Right cardiac atrium (tissue), 5 donors: ENCODE measurements around the gene GPC6. TPM values are rescaled to one million over a fixed set of nuclear protein-coding genes. Genes with fewer than 3 reads are reported as not detected.

Experiments used
- ATAC-seq, 2 donors: fragments of 200-7000 bp; cut with Tn5 transposase; one replicate each; pipeline versions ENCODE4 v1.8.0 to v1.9.1; 2020; ENCODE audit warnings: moderate library complexity in 2 of 2, mild to moderate bottlenecking in 1 of 2
- DNase-seq, 3 donors: peaks; one replicate each; pipeline ENCODE4 v3.0.0-alpha.2; 2020
- H3K27ac ChIP-seq: one replicate; pipeline ENCODE4 v1.5.1; 2013; ENCODE audit warnings: mild to moderate bottlenecking, low read length, control low read depth, moderate library complexity
- H3K27me3 ChIP-seq: one replicate; pipeline ENCODE4 v1.6.1; 2013; ENCODE audit not compliant: control insufficient read depth, insufficient read depth
- H3K4me1 ChIP-seq: one replicate; pipeline ENCODE4 v1.6.1; 2013; ENCODE audit warnings: low read length; ENCODE audit not compliant: control insufficient read depth, insufficient read depth
- H3K4me3 ChIP-seq: one replicate; pipeline ENCODE4 v1.5.1; 2013; ENCODE audit warnings: low read length, control low read depth
- H3K9me3 ChIP-seq: one replicate; pipeline ENCODE4 v1.6.1; 2013; ENCODE audit warnings: low read length; ENCODE audit not compliant: control insufficient read depth
- WGBS: extraction: QIAGEN DNeasy Blood & Tissue Kit; methylation state at CpG from one replicate; pipeline ENCODE4 v1.1.7; 2013; 5-methylcytosine and 5-hydroxymethylcytosine counted together
- intact Hi-C, 4 donors: fragments of 100-400 bp; cut with DNase I; formaldehyde crosslinking; loops; one replicate each; pipeline versions ENCODE4 v1.11.0 to v1.14.0; 2022 to 2023
- polyA plus RNA-seq: library from polyadenylated mRNA; stranded (reverse); fragments of 200-250 nt; gene quantifications from one replicate; pipeline ENCODE4 v1.2.3, GENCODE V29; 2013
- total RNA-seq, 4 donors: library from RNA; stranded (reverse); fragmentation: NEBNext Ultra II Directional; extraction: Animal tissue kit (Norgen Biotek cat#: 25700); gene quantifications; one replicate each; pipeline ENCODE4 v1.2.1, GENCODE V29; 2021
- donor health status: healthy with polysubstance abuse.
- donor health status: DM: no; HTN: yes; CAD: no.
- donor health status: DM: no; HTN: no; CAD: no.
- donor health status: DM: no; HTN: yes; CAD: no; lungs with severe emphysema.
- donor health status: DM: yes; HTN: yes; CAD: no.

Gene GPC6
- total and polyA plus RNA-seq, 5 donors = 1.5 to 11.0 (median 5.3) TPM

DNA sequence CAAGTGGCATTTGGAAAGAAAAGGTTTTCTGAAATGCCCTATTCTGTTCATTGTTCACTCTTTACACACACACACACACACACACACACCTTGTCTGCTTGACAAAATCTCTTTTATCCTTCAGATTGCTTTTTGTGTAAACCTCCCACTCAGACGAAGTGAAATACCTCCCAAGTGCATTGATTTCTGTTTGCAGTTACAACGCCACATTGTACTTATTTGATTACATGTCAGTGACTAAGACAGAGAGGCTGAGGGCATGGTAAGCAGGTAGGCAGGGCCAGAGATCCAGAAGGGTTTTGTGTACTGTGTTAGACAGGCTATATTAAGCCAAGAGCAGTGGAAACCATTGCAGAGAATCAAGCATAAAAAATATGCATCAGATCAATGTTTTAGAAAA lies 561.8 kb downstream of the GPC6 start:
- Histone ChIP-seq H3K9me3 (no peaks in the 10 kb centered on the region), H3K27me3 (no peaks in the 10 kb centered on the region), H3K4me1 (no peaks in the 10 kb centered on the region), H3K27ac (no peak overlapping the region), H3K4me3 (no peak overlapping the region)
- DNase-seq (no peak), ATAC-seq (no peak)
- WGBS = 79% methylated on average over 2 of the region's 2 CpGs
- intact Hi-C loops = no loop called here

DNA sequence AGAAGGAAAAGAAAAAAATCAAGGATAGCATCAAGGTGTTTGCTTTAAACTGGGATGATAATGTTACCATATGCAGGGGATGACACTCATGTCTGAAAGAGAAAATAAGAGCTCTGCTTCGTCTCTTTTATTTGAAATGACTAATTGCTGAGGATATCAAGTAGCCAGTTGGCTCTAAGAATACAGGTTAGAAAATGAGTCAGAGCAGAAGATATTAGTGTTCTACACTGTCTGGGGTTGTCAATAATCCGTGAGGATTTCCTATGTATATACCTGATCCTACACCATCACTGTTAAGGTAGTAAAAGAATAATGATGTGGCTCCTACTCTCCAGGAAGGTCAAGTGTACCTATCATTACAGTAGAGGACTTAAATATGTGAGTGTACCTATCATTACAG lies 562.5 kb downstream of the GPC6 start:
- no peaks in the 10 kb centered on the region for H3K4me1 ChIP-seq
- no peaks in the 10 kb centered on the region for H3K27me3 ChIP-seq
- WGBS = 79% methylated on average over 2 of the region's 2 CpGs
- ATAC-seq (no peak), DNase-seq (no peak)
- H3K27ac ChIP-seq = no peak overlapping the region
- intact Hi-C loops = no loop called here
- no peak overlapping the region for H3K4me3 ChIP-seq
- no peaks in the 10 kb centered on the region for H3K9me3 ChIP-seq

DNA sequence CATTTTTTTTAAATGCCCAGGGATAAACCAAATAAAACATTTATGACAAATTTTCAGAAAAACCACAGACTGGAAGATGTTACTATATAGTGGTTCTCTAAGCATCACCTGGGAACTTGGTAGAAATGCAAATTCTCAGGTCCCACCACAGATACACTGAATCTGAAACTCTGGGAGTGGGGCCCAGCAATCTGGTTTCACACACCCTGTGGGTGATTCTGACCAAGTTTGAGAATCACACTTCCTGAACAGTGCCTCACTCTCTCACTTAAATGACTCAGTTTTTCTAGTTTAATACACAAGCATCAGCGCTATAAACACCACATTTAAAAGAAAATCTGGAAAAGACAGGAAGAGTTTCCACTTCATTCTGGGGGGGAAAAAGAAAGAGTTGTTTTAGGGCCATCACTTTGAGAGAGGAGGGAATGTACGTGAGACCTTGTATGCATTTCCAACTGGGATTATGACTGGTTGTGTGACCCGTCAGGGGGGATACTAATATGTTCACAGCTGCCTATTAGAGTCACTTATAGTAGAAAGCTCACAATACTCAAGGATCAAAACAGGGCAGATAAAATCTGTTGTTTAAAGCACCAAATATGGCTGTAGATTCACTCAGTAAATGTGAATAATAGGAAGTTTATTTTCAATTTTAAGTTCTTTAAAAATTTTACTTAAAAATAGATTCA lies 567.7 kb downstream of the GPC6 start:
- DNase-seq = no peak
- no peak for ATAC-seq
- 73% methylated on average over 3 of the region's 3 CpGs for WGBS
- H3K4me1 ChIP-seq = no peaks in the 10 kb centered on the region
- H3K9me3 ChIP-seq = no peaks in the 10 kb centered on the region
- intact Hi-C loops = no loop called here
- no peak overlapping the region for H3K27ac ChIP-seq
- no peaks in the 10 kb centered on the region for H3K27me3 ChIP-seq
- H3K4me3 ChIP-seq = no peak overlapping the region

DNA sequence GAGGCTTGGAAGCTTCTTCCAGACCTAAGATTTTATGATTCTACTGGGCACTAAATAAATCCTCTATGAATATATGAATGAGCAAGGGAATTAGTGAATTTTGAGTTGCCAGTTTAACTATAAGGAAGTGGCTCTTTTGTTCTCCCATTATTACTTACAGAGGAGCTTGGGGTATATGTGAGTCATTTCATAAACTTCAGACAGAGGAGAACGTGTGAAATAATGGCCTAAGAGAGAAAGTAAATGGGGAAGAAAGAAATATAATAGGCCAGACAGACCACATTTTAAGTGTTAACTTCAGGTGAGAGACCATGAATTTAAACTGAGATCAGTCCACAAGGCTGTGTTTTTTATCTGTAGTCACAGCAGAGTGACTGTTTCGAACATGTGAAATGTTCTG lies 570.9 kb downstream of the GPC6 start:
- no peak overlapping the region for H3K27ac ChIP-seq
- 64% methylated on average over 2 of the region's 2 CpGs for WGBS
- no peak overlapping the region for H3K4me3 ChIP-seq
- intact Hi-C loops = no loop called here
- H3K9me3 ChIP-seq = no peaks in the 10 kb centered on the region
- H3K27me3 ChIP-seq = no peaks in the 10 kb centered on the region
- no peaks in the 10 kb centered on the region for H3K4me1 ChIP-seq
- DNase-seq (no peak), ATAC-seq (no peak)

DNA sequence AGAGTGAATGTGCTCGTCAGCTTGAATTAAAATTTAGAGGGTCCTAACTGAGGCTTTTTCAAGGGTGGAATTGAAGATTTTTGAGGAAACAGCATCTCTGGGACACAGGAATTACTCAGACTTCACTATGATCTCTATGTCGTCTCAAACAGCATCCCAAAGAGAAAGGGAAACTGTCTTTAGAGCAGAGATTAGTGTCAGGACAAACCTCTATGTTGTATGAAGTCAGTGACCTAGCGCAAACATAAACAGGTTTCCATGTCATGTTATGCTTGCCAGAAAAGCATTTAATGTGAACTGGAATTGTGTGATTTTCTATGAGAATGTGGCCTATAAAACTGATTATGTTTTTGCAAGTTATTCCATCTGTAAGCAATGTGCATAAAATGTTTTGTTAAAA lies 573.7 kb downstream of the GPC6 start:
- no peak overlapping the region for H3K27ac ChIP-seq
- H3K4me3 ChIP-seq = no peak overlapping the region
- no peak for ATAC-seq
- H3K27me3 ChIP-seq = no peaks in the 10 kb centered on the region
- no peaks in the 10 kb centered on the region for H3K4me1 ChIP-seq
- no peaks in the 10 kb centered on the region for H3K9me3 ChIP-seq
- intact Hi-C loops = no loop called here
- 79% methylated on average over 3 of the region's 3 CpGs for WGBS
- DNase-seq = no peak

DNA sequence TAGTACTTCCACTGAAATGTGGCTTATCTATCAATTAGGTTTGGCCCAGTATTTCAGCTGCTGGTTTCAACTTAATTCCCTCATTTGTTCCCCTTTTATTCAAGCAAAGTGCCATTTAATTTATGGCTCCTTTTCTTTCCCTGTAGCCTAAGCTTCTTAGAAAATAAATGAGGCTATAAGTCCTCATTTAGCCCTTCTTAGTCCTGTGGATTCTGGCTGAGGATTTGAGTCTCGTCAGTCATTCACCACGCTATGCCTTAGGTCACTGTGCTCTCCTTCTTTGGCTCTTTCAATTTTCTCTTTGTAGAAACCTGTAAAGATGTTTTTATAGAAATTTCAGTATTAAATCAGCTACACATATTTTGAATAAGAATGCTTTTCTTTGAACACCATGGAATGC lies 579.1 kb downstream of the GPC6 start:
- Histone ChIP-seq H3K4me1 (no peaks in the 10 kb centered on the region), H3K27me3 (no peaks in the 10 kb centered on the region), H3K4me3 (no peak overlapping the region), H3K27ac (no peak overlapping the region), H3K9me3 (no peaks in the 10 kb centered on the region)
- ATAC-seq = no peak
- intact Hi-C loops = no loop called here
- no peak for DNase-seq
- 78% methylated on average over 2 of the region's 2 CpGs for WGBS

DNA sequence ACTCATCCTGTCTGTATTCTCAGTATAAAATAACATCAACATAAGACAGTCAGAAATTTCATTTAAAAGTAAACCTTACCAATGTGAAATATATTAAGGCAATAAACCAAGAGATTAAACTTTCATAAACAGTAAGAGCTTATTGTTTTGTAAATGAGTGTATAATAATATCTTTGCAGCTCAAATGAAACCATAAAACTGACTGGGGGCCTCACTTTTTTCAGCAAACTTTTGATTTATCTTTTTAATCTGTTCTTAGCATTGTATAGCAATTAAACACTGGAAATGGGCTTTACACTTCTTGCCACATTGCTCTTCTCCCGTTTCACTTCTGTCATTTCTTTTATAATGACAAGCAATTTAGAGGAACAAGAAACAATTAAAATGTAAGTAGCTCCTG lies 580.3 kb downstream of the GPC6 start:
- H3K27me3 ChIP-seq = no peaks in the 10 kb centered on the region
- H3K4me3 ChIP-seq = no peak overlapping the region
- WGBS = 70% methylated on average over 1 of the region's 1 CpG
- DNase-seq (no peak), ATAC-seq (no peak)
- intact Hi-C loops = no loop called here
- no peaks in the 10 kb centered on the region for H3K4me1 ChIP-seq
- no peak overlapping the region for H3K27ac ChIP-seq
- H3K9me3 ChIP-seq = no peaks in the 10 kb centered on the region

DNA sequence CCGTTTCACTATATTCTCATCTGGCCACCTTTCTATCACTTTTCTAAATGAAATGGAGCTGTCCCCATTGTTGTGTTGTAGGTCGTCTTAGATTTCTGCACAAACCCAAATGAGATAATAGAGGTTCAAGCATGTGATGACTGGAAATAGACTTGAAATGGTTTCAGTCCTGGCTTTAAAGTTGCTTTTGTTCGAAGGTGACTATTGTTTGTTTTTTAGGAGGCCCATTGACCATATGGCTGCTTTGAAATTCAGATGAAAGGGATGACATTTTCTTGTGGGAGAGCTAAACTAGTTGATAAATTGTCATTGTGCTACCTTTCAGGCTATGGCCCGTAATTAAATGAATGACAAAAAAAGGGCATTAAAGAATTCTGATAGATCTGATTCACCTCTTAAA lies 583.7 kb downstream of the GPC6 start:
- no peak for ATAC-seq
- H3K27me3 ChIP-seq = no peaks in the 10 kb centered on the region
- H3K27ac ChIP-seq = no peak overlapping the region
- no peak for DNase-seq
- H3K9me3 ChIP-seq = no peaks in the 10 kb centered on the region
- H3K4me1 ChIP-seq = no peaks in the 10 kb centered on the region
- no peak overlapping the region for H3K4me3 ChIP-seq
- WGBS = 39% methylated on average over 4 of the region's 4 CpGs
- intact Hi-C loops = no loop called here

DNA sequence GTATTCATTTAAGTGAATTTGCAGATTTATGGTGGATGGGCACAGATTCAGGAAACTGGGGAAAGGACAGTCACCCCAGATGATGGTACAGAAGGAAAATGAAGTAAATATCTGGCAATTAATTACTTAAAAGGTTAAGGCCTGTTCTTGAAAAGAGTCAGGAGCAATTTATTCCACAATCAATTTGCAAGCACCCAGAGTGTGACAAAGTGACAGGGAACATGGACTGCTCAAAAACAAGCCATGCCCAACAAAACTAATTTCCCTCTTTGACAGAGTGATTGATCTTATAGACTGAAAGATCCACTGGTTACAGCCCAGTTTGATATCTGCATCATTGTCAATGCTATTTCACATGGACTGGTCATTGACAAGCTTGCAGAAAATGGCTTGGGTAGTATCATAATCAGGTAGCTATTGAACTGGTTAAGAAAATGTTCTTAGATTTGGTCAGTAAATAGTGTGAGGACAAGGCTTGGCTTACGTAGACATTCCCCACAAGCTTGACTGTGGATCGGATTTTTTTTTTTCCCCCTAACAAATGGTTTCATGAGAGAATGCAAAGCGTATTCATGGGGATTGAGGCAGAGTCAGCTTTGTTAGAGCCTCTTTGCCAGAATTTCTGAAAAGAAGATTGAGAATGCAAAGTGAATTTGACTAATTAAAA lies 584.6 kb downstream of the GPC6 start:
- WGBS = 63% methylated on average over 3 of the region's 3 CpGs
- intact Hi-C loops = no loop called here
- H3K27me3 ChIP-seq = no peaks in the 10 kb centered on the region

DNA sequence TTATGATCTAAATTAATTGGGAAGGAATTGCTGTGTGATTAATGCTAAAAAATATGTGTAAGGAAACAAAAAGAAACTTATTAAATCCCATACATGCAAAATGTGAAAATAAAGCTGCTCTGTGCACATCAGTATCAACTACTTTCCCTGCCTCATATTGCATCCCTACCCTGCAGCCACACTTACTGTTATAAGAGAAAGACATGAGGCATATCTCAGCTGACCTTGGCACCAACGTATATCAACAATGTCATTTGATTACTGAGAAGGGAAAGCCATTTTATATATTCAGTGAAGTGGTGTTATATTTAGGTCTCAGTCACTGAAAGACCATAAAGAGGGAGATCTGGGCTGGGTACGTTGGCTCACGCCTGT lies 585.1 kb downstream of the GPC6 start:
- H3K27me3 ChIP-seq = no peaks in the 10 kb centered on the region
- WGBS = 73% methylated on average over 3 of the region's 3 CpGs
- no peaks in the 10 kb centered on the region for H3K4me1 ChIP-seq
- intact Hi-C loops = no loop called here
- no peak overlapping the region for H3K27ac ChIP-seq
- DNase-seq (no peak), ATAC-seq (no peak)
- H3K9me3 ChIP-seq = no peaks in the 10 kb centered on the region
- H3K4me3 ChIP-seq = no peak overlapping the region

More for the DNA sequence above, 584.6 kb downstream of the GPC6 start:
- no peak for DNase-seq
- no peaks in the 10 kb centered on the region for H3K9me3 ChIP-seq
- no peaks in the 10 kb centered on the region for H3K4me1 ChIP-seq
- H3K27ac ChIP-seq = no peak overlapping the region
- no peak overlapping the region for H3K4me3 ChIP-seq
- no peak for ATAC-seq

DNA sequence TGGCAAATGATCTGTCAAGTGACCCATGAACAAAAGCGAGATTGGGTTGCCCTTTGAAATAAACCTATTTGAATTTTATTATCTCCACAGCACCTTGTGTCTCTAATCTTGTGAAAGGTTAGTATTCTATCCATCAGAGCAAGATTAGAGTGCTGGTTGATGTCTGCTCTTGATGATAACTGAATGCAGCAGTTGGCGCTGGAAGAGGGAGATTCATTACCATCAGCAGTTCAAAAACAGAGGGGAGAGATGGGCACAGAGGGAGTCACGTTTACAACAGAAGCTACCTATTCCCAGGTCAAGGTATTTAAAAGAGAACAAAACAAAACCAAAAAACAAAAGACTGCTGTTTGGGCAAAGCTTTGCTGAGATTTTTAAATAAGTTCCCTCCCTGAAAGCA lies 588.1 kb downstream of the GPC6 start:
- ATAC-seq = no peak
- Histone ChIP-seq H3K4me1 (no peaks in the 10 kb centered on the region), H3K4me3 (no peak overlapping the region), H3K27ac (no peak overlapping the region), H3K27me3 (no peaks in the 10 kb centered on the region), H3K9me3 (no peaks in the 10 kb centered on the region)
- intact Hi-C loops = no loop called here
- no peak for DNase-seq
- 71% methylated on average over 3 of the region's 3 CpGs for WGBS

DNA sequence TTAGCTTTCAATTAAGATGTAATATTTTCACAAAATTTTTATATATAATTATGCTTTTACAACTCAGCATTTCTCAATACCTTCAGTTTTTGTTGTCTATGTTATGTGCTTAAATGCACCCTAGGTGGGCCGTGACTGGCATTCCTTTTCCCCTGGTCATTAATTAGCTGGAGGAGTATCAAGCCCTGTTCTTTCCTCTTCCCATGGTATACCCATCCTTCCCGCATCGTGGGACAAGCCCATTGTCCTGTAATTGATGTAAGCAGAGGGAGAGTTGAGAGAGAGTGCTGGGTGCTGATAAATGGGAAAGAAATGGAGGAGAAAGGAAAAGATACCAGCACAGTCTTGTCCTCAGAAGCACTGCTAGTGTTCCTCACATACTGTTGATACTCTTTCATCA lies 591.7 kb downstream of the GPC6 start:
- intact Hi-C loops = no loop called here
- Histone ChIP-seq H3K4me1 (no peaks in the 10 kb centered on the region), H3K27me3 (no peaks in the 10 kb centered on the region), H3K9me3 (no peaks in the 10 kb centered on the region), H3K4me3 (no peak overlapping the region), H3K27ac (no peak overlapping the region)
- DNase-seq = no peak
- no peak for ATAC-seq
- WGBS = 88% methylated on average over 3 of the region's 3 CpGs
